ENCODE data around the gene ADPRM.

DNA sequence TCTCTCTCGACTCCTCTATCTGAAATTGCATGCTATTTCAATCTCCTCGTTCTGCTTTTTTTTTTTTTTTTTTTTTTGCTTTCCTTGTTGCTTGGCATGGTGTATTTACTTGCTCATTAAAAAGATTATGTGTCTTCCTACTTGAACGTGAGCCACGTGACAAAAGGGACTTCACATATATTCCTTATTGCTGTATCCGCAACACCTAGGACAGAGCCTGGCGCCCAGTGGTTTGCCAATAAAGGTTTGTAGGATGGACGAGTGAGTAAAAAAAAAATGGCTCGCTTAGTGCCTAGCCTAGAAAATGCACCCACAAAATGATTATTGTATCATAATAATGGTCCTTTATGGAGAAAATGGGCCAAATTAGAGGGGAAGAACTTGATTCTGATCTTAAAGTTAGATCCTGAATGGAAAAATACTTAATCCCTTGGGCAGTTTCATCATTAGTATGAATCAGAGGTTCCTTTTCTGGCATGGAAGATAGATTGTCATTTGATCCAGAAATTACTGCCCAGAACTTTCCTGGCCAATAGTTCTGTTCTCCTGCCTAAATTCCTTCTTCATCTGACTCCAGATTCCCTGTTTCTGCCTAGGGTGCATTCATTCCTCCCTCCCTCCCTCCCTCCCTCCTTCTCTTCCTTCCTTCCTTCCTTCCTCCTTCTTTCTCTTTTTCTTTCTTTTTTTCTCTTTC, 46.1 kb downstream of the ADPRM start:
- TF ChIP-seq, protein P1, sequence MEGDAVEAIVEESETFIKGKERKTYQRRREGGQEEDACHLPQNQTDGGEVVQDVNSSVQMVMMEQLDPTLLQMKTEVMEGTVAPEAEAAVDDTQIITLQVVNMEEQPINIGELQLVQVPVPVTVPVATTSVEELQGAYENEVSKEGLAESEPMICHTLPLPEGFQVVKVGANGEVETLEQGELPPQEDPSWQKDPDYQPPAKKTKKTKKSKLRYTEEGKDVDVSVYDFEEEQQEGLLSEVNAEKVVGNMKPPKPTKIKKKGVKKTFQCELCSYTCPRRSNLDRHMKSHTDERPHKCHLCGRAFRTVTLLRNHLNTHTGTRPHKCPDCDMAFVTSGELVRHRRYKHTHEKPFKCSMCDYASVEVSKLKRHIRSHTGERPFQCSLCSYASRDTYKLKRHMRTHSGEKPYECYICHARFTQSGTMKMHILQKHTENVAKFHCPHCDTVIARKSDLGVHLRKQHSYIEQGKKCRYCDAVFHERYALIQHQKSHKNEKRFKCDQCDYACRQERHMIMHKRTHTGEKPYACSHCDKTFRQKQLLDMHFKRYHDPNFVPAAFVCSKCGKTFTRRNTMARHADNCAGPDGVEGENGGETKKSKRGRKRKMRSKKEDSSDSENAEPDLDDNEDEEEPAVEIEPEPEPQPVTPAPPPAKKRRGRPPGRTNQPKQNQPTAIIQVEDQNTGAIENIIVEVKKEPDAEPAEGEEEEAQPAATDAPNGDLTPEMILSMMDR (IDR thresholded peaks at IDR 0.05; ENCODE audit: low read length): no peak
- TF ChIP-seq EZH2 (optimal IDR thresholded peaks at IDR 0.05; ENCODE audit: low read depth, low read length): no peak
